Cardiac muscle cell (in vitro differentiated cells and primary cell): Measurements from ENCODE around the gene PYM1. TPM values are rescaled to one million over a fixed set of nuclear protein-coding genes. Genes with fewer than 3 reads are reported as not detected.

Experiments used
- DNase-seq, 2 donors: peaks; one replicate each; pipeline versions ENCODE4 v3.0.0 to v3.0.0-alpha.2; 2010 to 2017; ENCODE audit warnings: low read depth in 1 of 2, low spot score in 1 of 2
- H3K27ac ChIP-seq: fragments of 200-600 bp; sonication (generic); 2 replicates; pipeline ENCODE4 v1.5.1; 2016
- H3K27me3 ChIP-seq: fragments of 200-600 bp; sonication (generic); 2 replicates; pipeline ENCODE4 v1.6.0; 2016; ENCODE audit warnings: control low read depth
- H3K36me3 ChIP-seq: fragments of 200-600 bp; sonication (generic); 2 replicates; pipeline ENCODE4 v1.5.1; 2016; ENCODE audit warnings: control low read depth
- H3K4me1 ChIP-seq: fragments of 200-600 bp; sonication (generic); 2 replicates; pipeline ENCODE4 v1.8.1; 2017; ENCODE audit warnings: low read depth, mild to moderate bottlenecking, mixed run types
- H3K4me3 ChIP-seq: fragments of 200-600 bp; sonication (generic); 2 replicates; pipeline ENCODE4 v1.5.1; 2016; ENCODE audit warnings: mild to moderate bottlenecking
- H3K9me3 ChIP-seq: fragments of 200-600 bp; sonication (generic); 2 replicates; pipeline ENCODE4 v1.5.1; 2017; ENCODE audit warnings: low read depth, mild to moderate bottlenecking, control low read depth
- polyA plus RNA-seq: library from polyadenylated mRNA; unstranded; fragments of >200 nt; fragmentation: Nextera tagmentation; extraction: Ambion mirVana; gene quantifications from 2 replicates; pipeline ENCODE4 v1.2.1, GENCODE V29; 2016
- total RNA-seq: library from RNA; depleted of rRNA; stranded (reverse); fragments of >200 nt; gene quantifications from 2 replicates; pipeline ENCODE4 v1.2.3, GENCODE V29; 2016
- TF ChIP-seq, protein P1 (sequence below): IDR thresholded peaks from 2 replicates; pipeline ENCODE4 v1.5.1; 2012; ENCODE audit warnings: low read depth, mild to moderate bottlenecking, low read length

The PYM1 gene
- total and polyA plus RNA-seq, 2 experiments from 2014 or later: 55.3 to 82.9 TPM

DNA sequence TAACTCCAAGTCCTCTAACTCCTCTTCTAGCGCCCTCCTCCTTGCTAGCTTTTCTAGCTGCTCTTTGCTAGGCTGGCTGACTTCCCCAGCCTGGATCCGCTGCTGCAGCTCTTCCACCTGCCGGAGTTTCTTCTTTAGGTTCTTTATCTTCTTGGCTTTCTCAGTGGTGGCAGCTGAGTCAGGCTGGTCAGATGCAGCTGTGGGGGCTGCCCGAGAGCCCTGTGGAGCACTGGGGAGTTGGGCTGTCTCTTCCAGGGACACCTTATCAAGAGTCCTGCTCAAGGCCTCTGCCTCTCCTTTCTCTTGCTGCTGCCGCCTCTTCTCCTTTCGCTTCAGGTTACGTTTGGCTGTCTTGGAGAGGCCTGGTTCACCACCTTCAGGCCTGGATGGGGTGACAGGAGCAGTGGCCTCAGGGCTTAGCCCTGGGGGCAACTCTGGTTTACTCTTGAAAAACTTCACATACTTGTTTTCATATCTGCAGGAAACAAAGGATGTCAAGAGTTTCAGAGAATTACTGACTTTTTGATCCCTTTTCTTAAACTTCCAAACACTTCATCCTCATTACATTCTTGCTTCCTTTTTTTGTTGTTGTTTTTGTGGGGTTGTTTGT lies 25.7 kb downstream of the PYM1 start:
- Histone ChIP-seq H3K4me3 (no peak overlapping the region), H3K9me3 (no peaks in the 10 kb centered on the region), H3K27ac (peak overlapping the region; percentile 68), H3K36me3 (peaks cover 3% of the 10 kb centered on the region), H3K27me3 (no peaks in the 10 kb centered on the region), H3K4me1 (no peaks in the 10 kb centered on the region)
- TF ChIP-seq, protein P1, sequence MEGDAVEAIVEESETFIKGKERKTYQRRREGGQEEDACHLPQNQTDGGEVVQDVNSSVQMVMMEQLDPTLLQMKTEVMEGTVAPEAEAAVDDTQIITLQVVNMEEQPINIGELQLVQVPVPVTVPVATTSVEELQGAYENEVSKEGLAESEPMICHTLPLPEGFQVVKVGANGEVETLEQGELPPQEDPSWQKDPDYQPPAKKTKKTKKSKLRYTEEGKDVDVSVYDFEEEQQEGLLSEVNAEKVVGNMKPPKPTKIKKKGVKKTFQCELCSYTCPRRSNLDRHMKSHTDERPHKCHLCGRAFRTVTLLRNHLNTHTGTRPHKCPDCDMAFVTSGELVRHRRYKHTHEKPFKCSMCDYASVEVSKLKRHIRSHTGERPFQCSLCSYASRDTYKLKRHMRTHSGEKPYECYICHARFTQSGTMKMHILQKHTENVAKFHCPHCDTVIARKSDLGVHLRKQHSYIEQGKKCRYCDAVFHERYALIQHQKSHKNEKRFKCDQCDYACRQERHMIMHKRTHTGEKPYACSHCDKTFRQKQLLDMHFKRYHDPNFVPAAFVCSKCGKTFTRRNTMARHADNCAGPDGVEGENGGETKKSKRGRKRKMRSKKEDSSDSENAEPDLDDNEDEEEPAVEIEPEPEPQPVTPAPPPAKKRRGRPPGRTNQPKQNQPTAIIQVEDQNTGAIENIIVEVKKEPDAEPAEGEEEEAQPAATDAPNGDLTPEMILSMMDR: no peak
- DNase-seq: no peak

DNA sequence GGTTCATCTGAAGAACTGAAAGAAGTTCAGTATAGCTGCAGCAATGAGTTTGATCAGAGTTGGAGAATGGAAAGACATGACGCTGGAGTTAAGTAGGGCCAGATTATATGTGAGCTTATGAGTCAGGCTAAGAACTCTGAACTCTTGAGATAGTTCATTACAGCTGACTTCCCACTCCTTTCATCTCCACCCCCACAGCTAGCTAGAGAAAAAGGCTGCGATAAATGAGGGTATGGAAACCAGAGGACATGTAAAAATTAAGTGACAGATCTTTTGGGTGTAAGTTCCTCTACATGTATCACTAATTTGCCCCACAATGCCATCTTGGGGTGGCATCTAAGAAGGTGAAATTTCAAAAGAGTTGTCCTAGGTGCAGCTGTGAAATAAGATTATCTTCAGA lies 28.6 kb downstream of the PYM1 start:
- Histone ChIP-seq H3K4me1 (no peaks in the 10 kb centered on the region), H3K27me3 (no peaks in the 10 kb centered on the region), H3K27ac (no peak overlapping the region), H3K4me3 (no peak overlapping the region), H3K36me3 (peaks cover 3% of the 10 kb centered on the region), H3K9me3 (no peaks in the 10 kb centered on the region)
- TF ChIP-seq, protein P1: no peak
- DNase-seq: peak in 1 of 2 donors; percentile 58

GRCh38 chr12:55893723-55894122 lies 34.0 kb downstream of the PYM1 start:
- H3K4me3 ChIP-seq: no peak overlapping the region
- no peak for DNase-seq
- no peaks in the 10 kb centered on the region for H3K4me1 ChIP-seq
- H3K9me3 ChIP-seq: no peaks in the 10 kb centered on the region
- TF ChIP-seq, protein P1: no peak
- no peaks in the 10 kb centered on the region for H3K36me3 ChIP-seq
- no peaks in the 10 kb centered on the region for H3K27me3 ChIP-seq
- H3K27ac ChIP-seq: no peak overlapping the region

DNA sequence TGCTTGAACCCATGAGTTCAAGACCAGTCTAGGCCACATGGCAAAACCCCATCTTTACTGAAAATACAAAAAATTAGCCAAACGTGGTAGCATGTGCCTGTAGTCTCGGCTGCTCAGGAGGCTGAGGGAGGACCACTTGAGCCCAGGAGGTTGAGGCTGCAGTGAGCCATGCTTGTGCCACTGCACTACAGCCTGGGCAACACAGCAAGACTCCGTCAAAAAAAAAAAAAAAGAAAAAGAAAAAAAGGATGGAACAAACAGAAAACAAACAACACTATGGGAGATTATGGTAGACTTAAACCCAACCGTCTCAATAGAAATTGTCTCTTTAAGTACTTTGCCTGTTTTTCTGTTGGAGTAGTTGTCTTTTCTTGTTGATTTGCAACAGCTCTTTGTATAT lies 36.4 kb downstream of the PYM1 start:
- TF ChIP-seq, protein P1: no peak

GRCh38 chr12:55885113-55885512 lies 42.6 kb downstream of the PYM1 start:
- TF ChIP-seq, protein P1: no peak
- Histone ChIP-seq H3K4me1 (no peaks in the 10 kb centered on the region), H3K27ac (no peak overlapping the region), H3K4me3 (no peak overlapping the region), H3K27me3 (no peaks in the 10 kb centered on the region), H3K9me3 (no peaks in the 10 kb centered on the region), H3K36me3 (no peaks in the 10 kb centered on the region)
- no peak for DNase-seq

More for the DNA sequence above, 36.4 kb downstream of the PYM1 start:
- DNase-seq: no peak
- Histone ChIP-seq H3K36me3 (no peaks in the 10 kb centered on the region), H3K27me3 (no peaks in the 10 kb centered on the region), H3K4me1 (no peaks in the 10 kb centered on the region), H3K27ac (no peak overlapping the region), H3K4me3 (no peak overlapping the region), H3K9me3 (no peaks in the 10 kb centered on the region)
